Measurements from ENCODE around the gene TUBB4A. TPM values are rescaled to one million over a fixed set of nuclear protein-coding genes. Genes with fewer than 3 reads are reported as not detected.
A peak's percentile ranks its signal among the peaks of the same experiment; 100 is the strongest.

TUBB4A gene
- total and polyA plus RNA-seq, 10 of the 15 experiments (the other 5 are each of a cell fraction or from before 2014, with no cell fraction given) = 0.29 to 22.4 (median 3.8) TPM

DNA sequence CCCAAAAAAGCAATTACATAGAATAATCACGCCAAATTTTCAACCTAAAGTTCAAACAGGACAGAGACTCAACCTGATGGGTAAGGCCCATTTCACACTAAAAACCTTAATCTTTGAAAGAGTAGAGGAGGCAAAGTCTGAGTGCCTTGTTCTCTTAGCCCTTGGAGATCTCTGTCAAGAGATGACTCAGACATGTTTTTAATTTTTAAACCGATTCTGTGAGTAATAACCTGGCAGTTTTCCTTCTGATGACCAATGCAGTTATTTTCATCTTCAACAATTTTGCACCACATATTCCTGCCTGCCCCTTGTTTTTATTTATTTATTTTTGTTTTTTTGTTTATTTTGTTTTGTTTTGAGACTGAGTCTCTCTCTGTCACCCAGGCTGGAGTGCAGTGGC is 17.2 kb upstream of the TUBB4A start (continued):
- TF ChIP-seq ZNF24 (IDR thresholded peaks at IDR 0.05) = no peak

DNA sequence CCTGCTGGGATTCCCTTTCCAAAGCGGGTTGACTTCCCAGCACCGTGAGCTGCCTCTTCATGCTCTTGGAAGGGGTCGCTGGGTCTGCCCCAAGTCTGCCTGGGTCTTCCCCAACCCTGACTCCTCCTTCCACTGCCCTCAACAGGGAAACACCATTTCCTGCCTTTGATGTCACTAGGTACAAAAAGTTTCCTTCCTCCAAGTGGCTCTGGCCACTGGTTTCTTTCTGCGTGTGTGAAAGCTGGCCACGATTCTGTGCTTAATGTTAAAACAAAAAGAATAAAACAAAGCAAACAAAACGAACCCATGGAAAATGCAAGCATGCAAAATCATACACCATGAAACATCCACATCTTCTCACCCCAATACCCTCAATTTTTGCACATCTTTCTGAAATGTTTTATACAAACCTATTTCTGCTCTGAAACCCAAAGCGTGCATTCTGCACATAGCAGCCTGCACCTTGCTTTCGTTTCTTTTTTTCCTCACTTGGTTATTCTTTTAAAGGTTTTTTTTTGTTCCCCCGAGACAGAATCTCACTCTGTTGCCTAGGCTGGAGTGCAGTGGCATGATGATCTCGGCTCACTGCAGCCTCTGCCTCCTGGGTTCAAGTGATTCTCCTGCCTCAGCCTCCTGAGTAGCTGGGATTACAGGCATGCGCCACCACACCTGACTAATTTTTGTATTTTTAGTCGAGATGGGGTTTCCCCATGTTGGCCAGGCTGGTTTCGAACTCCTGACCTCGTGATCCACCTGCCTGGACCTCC is 16.2 kb upstream of the TUBB4A start:
- H2AFZ ChIP-seq (ENCODE audit: control insufficient read depth, low read depth, low read length) = peak overlapping the region; percentile 44; the same call in 1 of the 2 replicates
- ChIA-PET CTCF (interaction anchor here (0.9 to 3.3 kb wide), 17 partner anchors 10 to 345 kb away, joined by 3 to 29 read pairs (median 5); no protein-coding TSS in a partner anchor), SMC1A (ENCODE audit: uncharacterized antibody, unreplicated experiment) (interaction anchor here (0.6 to 3.3 kb wide), 21 partner anchors 10 to 419 kb away, joined by 3 to 23 read pairs (median 4); partner anchors contain the start of genes GPR108, SLC25A23 and TNFSF9), RAD21 (ENCODE audit: unreplicated experiment) (interaction anchor here (0.6 to 3.3 kb wide), 23 partner anchors 10 to 344 kb away, joined by 3 to 35 read pairs (median 8); partner anchors contain the start of genes CD70, DENND1C, GPR108 and TNFSF9), POLR2A (interaction anchor here (0.6 to 2.9 kb wide), 23 partner anchors 10 to 345 kb away, joined by 3 to 12 read pairs (median 3); partner anchors contain the start of genes DENND1C, GPR108 and TNFSF9)
- ATAC-seq (peak; percentile 46), FAIRE-seq (peak; percentile 76), DNase-seq (ENCODE audit: low read depth, low spot score) (peak; percentile 87)
- under 1% methylated on average over 14 of the region's 14 CpGs for WGBS (ENCODE audit: insufficient coverage, insufficient replicate concordance, low lambda C conversion rate, missing lambda C conversion rate)
- in situ Hi-C loops (cut with MboI) (loop anchor here (5.0 kb wide), 2 partner anchors 219 to 344 kb away; partner anchors contain the start of genes GPR108 and TRIP10), intact Hi-C loops (cut with micrococcal nuclease; ENCODE audit: unreplicated experiment) (loop anchor here (2.0 kb wide), 1 partner anchor 14 kb away; no protein-coding TSS in a partner anchor)
- H3K4me3 ChIP-seq = peak overlapping the region; percentile 92
- peak overlapping the region; percentile 95 for H3K9ac ChIP-seq (ENCODE audit: control insufficient read depth, insufficient read depth, low read length)
- H3K27ac ChIP-seq (ENCODE audit: control insufficient read depth, insufficient read depth) = peak overlapping the region; percentile 98
- peaks cover 48% of the 10 kb centered on the region for H3K4me1 ChIP-seq (ENCODE audit: control insufficient read depth, insufficient read depth, low read length)
- H3K9me3 ChIP-seq (replicated peaks; ENCODE audit: control insufficient read depth, insufficient read depth, low read length) = no peaks in the 10 kb centered on the region; the same call in 1 of the 3 replicates
- peak overlapping the region; percentile 99 for H3K4me2 ChIP-seq (ENCODE audit: control insufficient read depth, insufficient read depth)
- no peaks in the 10 kb centered on the region for H3K36me3 ChIP-seq (ENCODE audit: control insufficient read depth in 2 of 2, insufficient read depth in 2 of 2, low read length in 1 of 2)
- no peaks in the 10 kb centered on the region for H4K20me1 ChIP-seq (ENCODE audit: control insufficient read depth, insufficient read depth)
- peaks cover 14% of the 10 kb centered on the region for H3K79me2 ChIP-seq (ENCODE audit: control insufficient read depth, insufficient read depth, low read length)
- no TSS peak for BruUV-seq (replicated peaks)
- H3K27me3 ChIP-seq (replicated peaks in 1 of 2; ENCODE audit: control insufficient read depth in 2 of 2, insufficient read depth in 2 of 2, low read length in 1 of 2) = no peaks in the 10 kb centered on the region
- peak; percentile 78 for TF ChIP-seq RELB (IDR thresholded peaks at IDR 0.05; ENCODE audit: low read depth)
- TF ChIP-seq MAX (IDR thresholded peaks at IDR 0.05; ENCODE audit: low read depth, low read length) = peak; percentile 54; the same call in 1 of the 2 replicates
- peak; percentile 94 for TF ChIP-seq EED (IDR thresholded peaks at IDR 0.05; ENCODE audit: low read depth)
- TF ChIP-seq SUZ12 (IDR thresholded peaks at IDR 0.05; ENCODE audit: unreplicated experiment) = no peak
- peak; percentile 48 for TF ChIP-seq NR2F1 (conservative IDR thresholded peaks at IDR 0.05)
- no peak for TF ChIP-seq SIX5 (IDR thresholded peaks at IDR 0.05; ENCODE audit: low read depth, low read length, severe bottlenecking)
- TF ChIP-seq NRF1 (conservative IDR thresholded peaks at IDR 0.05; ENCODE audit: low read depth, low read length) = no peak
- TF ChIP-seq, protein P1, sequence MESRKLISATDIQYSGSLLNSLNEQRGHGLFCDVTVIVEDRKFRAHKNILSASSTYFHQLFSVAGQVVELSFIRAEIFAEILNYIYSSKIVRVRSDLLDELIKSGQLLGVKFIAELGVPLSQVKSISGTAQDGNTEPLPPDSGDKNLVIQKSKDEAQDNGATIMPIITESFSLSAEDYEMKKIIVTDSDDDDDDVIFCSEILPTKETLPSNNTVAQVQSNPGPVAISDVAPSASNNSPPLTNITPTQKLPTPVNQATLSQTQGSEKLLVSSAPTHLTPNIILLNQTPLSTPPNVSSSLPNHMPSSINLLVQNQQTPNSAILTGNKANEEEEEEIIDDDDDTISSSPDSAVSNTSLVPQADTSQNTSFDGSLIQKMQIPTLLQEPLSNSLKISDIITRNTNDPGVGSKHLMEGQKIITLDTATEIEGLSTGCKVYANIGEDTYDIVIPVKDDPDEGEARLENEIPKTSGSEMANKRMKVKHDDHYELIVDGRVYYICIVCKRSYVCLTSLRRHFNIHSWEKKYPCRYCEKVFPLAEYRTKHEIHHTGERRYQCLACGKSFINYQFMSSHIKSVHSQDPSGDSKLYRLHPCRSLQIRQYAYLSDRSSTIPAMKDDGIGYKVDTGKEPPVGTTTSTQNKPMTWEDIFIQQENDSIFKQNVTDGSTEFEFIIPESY (IDR thresholded peaks at IDR 0.05) = no peak
- peak; percentile 70; the same call in 1 of the 2 replicates for TF ChIP-seq PAX5 (IDR thresholded peaks at IDR 0.05; ENCODE audit: borderline replicate concordance, low read depth, low read length)
- TF ChIP-seq, protein P2, sequence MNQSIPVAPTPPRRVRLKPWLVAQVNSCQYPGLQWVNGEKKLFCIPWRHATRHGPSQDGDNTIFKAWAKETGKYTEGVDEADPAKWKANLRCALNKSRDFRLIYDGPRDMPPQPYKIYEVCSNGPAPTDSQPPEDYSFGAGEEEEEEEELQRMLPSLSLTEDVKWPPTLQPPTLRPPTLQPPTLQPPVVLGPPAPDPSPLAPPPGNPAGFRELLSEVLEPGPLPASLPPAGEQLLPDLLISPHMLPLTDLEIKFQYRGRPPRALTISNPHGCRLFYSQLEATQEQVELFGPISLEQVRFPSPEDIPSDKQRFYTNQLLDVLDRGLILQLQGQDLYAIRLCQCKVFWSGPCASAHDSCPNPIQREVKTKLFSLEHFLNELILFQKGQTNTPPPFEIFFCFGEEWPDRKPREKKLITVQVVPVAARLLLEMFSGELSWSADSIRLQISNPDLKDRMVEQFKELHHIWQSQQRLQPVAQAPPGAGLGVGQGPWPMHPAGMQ (IDR thresholded peaks at IDR 0.05; ENCODE audit: borderline replicate concordance) = no peak
- peak; percentile 30; the same call in 1 of the 2 replicates for TF ChIP-seq HDGF (IDR thresholded peaks at IDR 0.05)
- no peak for TF ChIP-seq NR2C2 (IDR thresholded peaks at IDR 0.05; ENCODE audit: borderline replicate concordance, control insufficient read depth, insufficient read length, low read depth)
- TF ChIP-seq USF1 (IDR thresholded peaks at IDR 0.05; ENCODE audit: borderline replicate concordance, extremely low read length, insufficient read depth, low read depth, low read length) = no peak

All from GM12878 (cell line).